ENCODE results near the gene ISG20L2. TPM values are rescaled to one million over a fixed set of nuclear protein-coding genes. Genes with fewer than 3 reads are reported as not detected.
A peak's percentile ranks its signal among the peaks of the same experiment; 100 is the strongest.

Gene ISG20L2
- total RNA-seq, 1 donor from 2014 or later, result 6.2 TPM

GRCh38 chr1:156706657-156707416 is 21.7 kb downstream of the ISG20L2 start:
- no peak for DNase-seq

GRCh38 chr1:156705918-156706656 is 22.5 kb downstream of the ISG20L2 start:
- DNase-seq, result peak; percentile 17

- no peak for DNase-seq
These were observed 23.1 kb downstream of the ISG20L2 start, which contains the start of gene CRABP2 for GRCh38 chr1:156705321-156705917. Gene CRABP2 (minus strand): TSS chr1:156705583. CDS start chr1:156705446, 137 bp downstream.

- DNase-seq, result peak; percentile 11
These were observed 23.6 kb downstream of the ISG20L2 start for GRCh38 chr1:156704930-156705320.

GRCh38 chr1:156704166-156704711 is 24.3 kb downstream of the ISG20L2 start:
- DNase-seq, result no peak

GRCh38 chr1:156703741-156704140 is 24.8 kb downstream of the ISG20L2 start:
- no peak for DNase-seq

GRCh38 chr1:156703336-156703735 is 25.2 kb downstream of the ISG20L2 start:
- DNase-seq, result no peak

- no peak for DNase-seq
These were observed 27.6 kb downstream of the ISG20L2 start for GRCh38 chr1:156700736-156701531.

- DNase-seq, result no peak
These were observed 29.6 kb downstream of the ISG20L2 start for GRCh38 chr1:156698995-156699394.

- no peak for DNase-seq
These were observed 31.1 kb downstream of the ISG20L2 start for GRCh38 chr1:156697481-156697880.

GRCh38 chr1:156696755-156697154 is 31.8 kb downstream of the ISG20L2 start:
- DNase-seq, result no peak

- DNase-seq, result no peak
These were observed 33.9 kb downstream of the ISG20L2 start for GRCh38 chr1:156694690-156694962.

GRCh38 chr1:156693848-156694689 is 34.5 kb downstream of the ISG20L2 start:
- DNase-seq, result no peak

GRCh38 chr1:156692925-156693847 is 35.4 kb downstream of the ISG20L2 start:
- DNase-seq, result no peak

- no peak for DNase-seq
These were observed 36.1 kb downstream of the ISG20L2 start for GRCh38 chr1:156692441-156692924.

- no peak for DNase-seq
These were observed 36.7 kb downstream of the ISG20L2 start for GRCh38 chr1:156691665-156692440.

- no peak for DNase-seq
These were observed 37.4 kb downstream of the ISG20L2 start for GRCh38 chr1:156691191-156691590.

- no peak for DNase-seq
These were observed 37.9 kb downstream of the ISG20L2 start for GRCh38 chr1:156690675-156691036.

GRCh38 chr1:156689953-156690674 is 38.5 kb downstream of the ISG20L2 start:
- DNase-seq, result no peak

Data from occipital lobe (tissue), 2 donors.